HG02623 (cell line): ENCODE data around the gene MYOM3.
"Not testable (repeated sequence)": the region's sequence is repeated elsewhere in the genome, so short reads cannot be mapped to it uniquely, and the experiment has no call there.

Experiments used
- ATAC-seq: cut with Tn5 transposase; IDR thresholded peaks from one replicate; pipeline ENCODE4 v1.9.1; 2021; ENCODE audit warnings: moderate library complexity; ENCODE audit not compliant: unreplicated experiment

MYOM3 gene

DNA sequence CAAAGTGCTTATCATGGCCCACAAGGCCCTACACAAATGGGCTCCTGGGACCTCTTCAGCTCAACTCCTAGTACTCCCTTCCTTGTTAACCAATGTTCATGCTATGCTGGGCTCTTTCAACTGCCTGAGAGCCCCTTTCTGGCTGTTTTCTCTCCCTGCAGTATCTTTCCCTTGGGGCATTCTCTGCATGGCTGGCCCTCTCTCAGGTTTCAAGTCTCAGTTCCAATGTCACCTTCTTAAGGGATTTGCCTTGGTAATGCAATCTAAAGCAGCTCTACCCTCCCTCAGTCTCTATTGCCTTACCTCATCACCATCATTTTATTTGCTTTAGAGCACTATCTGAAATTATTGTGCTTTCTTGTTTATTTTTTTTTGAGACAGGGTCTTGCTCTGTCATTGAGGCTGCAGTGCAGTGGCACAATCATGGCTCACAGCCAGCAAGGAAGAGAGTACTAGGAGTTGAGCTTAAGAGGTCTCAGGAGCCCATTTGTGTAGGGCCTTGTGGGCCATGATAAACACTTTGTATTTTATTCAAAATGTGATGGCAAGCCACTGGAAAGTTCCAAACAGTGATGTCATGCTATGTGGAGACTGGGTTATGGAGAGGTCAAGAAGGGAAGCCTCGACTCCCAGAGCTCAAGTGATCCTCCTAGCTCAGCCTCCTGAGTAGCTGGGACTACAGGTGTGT, 68.4 kb downstream of the MYOM3 start:
- ATAC-seq, result no peak

DNA sequence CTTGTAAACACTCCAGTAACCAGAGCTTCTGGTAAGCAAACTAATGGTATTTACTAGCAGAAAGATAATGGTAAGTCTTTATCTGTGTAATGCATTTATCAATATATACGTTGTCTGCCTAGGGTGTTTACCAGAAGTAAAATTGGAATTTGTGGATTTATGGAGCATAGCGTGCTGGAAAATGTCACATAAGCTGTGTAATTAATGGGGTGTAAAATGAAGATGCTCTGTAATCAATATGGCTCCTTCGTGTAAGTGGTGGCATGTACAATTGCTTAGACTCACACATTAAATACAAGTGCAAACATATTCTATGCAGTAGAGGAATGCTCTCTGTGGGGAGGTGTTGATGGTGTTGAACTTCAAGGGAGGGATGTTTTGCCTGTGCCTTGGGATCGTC, 69.6 kb downstream of the MYOM3 start:
- ATAC-seq, result no peak

GRCh38 chr1:24036088-24036487, 75.8 kb downstream of the MYOM3 start:
- no peak for ATAC-seq

- no peak for ATAC-seq
Observed at GRCh38 chr1:24032981-24033380, 79.0 kb downstream of the MYOM3 start.

GRCh38 chr1:24030976-24031516, 80.9 kb downstream of the MYOM3 start:
- not testable (repeated sequence) for ATAC-seq

GRCh38 chr1:24027838-24028468, 84.0 kb downstream of the MYOM3 start:
- no peak for ATAC-seq

DNA sequence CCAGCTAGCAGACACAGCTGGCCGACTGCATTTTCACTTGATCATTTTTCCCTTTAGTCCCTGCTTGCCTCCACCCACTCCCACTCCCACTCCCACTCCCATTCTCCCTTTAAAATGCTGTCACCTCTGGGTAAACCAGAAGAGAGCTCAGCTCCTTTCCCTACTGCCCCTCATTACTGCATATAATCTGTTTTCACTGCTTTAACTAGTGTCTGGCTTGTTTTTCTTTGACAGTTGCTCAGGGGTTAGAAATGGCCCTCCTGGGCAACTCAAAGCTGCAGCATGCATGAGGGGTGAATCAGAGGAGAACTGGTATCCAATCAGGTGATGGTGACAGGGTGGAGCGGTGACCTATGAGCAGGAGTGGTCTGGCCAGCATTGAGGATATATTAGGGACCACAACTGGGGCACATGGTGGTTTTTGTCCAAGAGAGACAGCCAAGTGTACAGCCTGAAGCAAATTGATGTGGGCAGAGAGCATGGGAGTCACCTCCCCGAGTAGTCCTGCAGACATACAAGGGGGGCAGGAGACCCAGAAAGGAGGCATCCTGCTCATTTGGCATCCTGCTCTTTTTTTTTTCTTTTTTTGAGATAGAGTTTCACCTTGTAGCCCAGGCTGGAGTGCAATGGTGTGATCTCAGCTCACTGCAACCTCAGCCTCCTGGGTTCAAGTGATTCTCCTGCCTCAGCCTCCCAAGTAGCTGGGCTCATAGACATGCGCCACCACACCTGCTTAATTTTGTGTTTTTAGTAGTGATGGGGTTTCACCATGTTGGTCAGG, 89.2 kb downstream of the MYOM3 start:
- ATAC-seq, result no peak

DNA sequence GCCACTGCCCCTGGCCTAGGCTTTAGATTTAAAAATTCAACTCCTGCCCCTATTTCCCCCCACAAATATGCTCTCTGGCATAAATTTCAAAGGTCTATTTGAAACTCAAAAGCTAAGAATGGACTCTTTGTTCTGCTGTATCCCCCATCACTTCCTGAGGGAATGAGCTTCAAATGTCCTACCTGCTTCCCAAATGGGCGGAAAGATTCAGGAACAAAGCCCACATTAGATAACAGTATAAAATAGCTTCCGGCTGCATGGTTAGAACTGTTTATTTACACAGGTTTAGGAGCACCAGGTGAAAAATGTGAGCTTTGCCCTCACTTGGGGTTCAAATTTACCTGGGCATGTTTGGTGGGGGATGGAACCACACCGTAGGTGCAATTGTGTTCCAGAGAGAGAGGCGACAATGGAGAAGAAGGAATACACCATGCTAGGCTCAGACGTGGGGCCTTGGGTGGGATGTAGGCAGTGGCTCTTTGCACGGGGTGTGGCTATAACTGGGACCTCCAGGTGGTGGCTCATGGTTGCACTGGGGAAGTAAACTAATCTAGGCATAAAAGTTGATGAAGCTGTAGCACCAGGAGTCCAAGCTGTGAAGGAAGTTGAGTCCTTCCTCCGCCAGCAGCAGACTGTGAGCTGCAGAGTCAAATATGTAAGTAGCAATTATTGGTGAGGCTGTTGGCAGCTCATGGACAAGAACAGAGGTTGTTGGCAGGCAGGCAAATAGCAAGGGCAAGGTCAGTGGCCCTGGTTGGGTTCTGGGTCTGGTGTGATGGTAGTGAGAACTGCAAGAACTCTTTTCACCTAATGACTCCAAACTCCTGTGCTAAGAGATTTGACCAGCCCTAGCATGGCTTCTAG, 90.3 kb downstream of the MYOM3 start:
- no peak for ATAC-seq

GRCh38 chr1:24020470-24020869, 91.5 kb downstream of the MYOM3 start:
- no peak for ATAC-seq

GRCh38 chr1:24020025-24020424, 91.9 kb downstream of the MYOM3 start:
- no peak for ATAC-seq

GRCh38 chr1:24018611-24019580, 93.0 kb downstream of the MYOM3 start:
- ATAC-seq, result no peak

DNA sequence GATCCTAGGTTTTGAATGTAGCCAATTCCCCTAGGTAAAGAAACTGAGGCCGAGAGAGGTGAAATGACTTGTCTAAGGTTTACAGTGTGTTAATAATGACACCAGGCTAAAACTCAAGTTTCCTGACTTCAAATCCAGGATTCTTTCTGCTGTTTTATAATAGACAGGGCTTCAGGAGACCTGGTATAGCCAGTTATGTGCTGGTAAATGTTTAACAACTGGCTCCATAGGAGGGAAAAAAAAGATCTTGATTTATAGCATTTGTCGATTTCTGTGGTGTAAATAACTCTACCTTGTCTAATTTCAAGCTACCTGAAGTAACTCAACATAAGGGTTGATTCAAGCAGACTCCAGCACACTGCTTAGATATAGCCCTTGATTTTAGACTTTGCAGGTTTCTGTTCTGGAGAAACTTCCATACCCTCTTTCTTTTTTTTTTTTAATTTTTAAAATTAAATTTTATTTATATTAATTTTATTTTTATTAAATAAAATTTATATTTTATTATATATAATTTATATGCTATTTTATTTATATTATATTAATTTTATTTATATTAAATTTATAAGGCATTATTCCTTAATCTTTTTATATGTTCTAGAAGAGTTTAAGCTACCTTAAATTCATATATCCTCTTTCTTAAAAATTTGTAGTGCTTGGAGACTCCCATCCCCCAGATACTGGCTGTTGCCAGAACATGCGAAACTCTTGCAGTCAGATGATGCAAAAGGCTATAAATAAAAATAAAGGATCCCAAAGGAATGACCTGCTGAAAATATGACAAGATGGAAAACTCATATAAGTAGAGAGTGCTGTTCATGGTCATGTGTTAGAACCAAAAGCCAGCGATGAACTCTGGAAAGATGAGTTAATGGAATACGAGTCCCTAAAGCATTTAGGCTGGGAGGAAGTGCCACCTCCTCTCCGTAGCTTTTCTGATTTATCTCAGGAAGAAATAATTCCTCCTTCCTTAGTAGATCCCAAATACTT, 96.4 kb downstream of the MYOM3 start:
- no peak for ATAC-seq

DNA sequence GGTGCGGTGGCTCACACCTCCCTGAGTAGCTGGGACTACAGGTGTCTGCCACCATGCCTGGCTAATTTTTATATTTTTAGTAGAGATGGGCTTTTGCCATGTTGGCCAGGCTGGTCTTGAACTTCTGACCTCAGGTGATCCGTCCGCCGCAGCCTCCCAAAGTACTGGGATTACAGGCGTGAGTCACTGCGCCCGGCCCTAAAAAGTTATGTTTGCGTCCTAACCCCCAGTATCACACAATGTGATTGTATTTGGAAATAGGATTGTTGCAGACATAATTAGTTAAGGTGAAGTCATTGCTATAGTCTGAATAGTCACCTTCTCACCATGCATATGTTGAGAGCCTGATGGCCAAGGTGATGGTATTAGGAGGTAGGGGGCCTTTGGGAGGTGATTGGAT, 99.1 kb downstream of the MYOM3 start:
- not testable (repeated sequence) for ATAC-seq

DNA sequence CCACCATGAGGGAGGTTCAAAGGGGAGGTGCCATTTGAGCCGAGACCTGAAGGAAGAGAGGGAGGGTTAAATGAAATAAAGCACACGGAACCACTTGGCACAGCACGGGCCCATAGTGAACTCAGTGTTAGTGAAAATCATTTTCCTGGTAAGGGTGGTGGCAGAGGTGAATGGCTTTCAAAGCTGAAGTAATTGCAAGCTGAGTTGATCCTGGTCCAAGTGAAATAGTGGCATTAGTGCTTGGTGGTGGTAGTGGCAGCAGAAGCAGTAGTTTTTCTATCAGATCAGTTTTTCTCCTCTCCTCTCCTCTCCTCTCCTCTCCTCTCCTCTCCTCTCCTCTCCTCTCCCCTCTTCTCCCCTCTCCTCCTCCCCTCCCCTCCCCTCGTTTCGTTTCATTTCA, 101.3 kb downstream of the MYOM3 start:
- ATAC-seq, result no peak

GRCh38 chr1:24009406-24009805, 102.5 kb downstream of the MYOM3 start:
- ATAC-seq, result no peak

- not testable (repeated sequence) for ATAC-seq
Observed at GRCh38 chr1:24008574-24009184, 103.3 kb downstream of the MYOM3 start.

GRCh38 chr1:24007079-24007478, 104.9 kb downstream of the MYOM3 start:
- no peak for ATAC-seq
